Raji (cell line): ENCODE measurements around the gene FEV.

Source experiments
- POLR2A ChIP-seq: IDR thresholded peaks from 2 replicates; pipeline ENCODE4 v1.6.1; 2011; ENCODE audit warnings: low read depth, low read length, control low read depth; ENCODE audit not compliant: insufficient read depth

FEV gene

DNA sequence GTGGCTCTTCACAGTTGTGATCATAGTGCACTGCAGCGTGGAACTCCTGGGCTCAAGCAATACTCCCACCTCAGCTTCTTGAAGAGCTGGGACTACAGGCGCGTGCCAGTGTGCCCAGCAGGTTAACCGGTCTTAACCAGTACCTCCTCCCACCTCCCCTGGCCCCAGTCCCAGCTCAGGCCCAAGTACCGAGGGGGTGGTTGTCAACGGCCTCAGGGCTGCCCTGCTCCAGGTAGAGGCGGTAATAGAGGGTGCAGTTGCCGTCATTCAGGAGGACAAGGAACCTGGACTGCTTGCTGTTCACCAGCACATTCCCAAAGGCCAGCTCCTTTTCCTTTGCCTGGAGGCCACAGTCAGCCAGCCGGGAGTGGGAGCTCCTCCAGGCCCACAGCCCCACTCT, 36.6 kb upstream of the FEV start:
- TF ChIP-seq POLR2A, result no peak

DNA sequence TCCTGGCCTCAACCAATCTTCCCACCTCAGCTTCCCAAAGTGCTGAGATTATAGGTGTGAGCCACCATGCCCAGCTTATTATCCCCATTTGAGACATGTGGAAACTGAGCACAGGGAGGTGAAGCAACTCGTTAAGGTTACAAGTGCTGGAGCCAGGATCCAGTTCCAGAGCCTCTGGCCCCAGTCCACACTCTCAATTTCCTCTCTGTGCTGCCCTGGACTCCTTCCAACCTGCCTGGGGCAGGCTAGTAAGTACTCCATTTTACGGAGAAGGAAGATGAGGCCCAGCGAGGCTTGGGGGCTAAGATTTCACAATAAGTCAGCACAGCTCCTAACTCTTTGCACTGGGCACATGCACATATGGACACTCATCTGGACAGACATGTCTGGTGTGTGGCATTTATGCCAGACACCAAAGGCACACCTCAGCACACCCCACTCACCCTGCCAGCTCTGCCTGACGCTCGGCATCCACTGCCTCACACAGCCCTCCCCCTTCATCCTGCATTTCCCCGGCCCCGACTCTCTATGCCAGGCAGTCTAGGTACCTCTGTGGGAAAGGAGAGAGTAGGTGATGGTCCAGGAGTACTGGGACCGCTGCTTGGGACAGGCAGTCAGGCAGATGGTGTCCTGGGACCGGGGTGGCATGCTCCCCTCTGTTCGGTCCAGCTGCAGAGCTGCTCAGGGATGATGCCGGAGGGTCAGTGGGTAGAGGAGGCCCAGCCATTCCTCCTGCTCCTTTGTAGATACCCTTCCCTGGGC, 35.8 kb upstream of the FEV start:
- no peak for TF ChIP-seq POLR2A

- no peak for TF ChIP-seq POLR2A
Observed at GRCh38 chr2:219019436-219019835, 34.5 kb upstream of the FEV start.

GRCh38 chr2:219018726-219019125, 33.7 kb upstream of the FEV start:
- TF ChIP-seq POLR2A, result no peak

DNA sequence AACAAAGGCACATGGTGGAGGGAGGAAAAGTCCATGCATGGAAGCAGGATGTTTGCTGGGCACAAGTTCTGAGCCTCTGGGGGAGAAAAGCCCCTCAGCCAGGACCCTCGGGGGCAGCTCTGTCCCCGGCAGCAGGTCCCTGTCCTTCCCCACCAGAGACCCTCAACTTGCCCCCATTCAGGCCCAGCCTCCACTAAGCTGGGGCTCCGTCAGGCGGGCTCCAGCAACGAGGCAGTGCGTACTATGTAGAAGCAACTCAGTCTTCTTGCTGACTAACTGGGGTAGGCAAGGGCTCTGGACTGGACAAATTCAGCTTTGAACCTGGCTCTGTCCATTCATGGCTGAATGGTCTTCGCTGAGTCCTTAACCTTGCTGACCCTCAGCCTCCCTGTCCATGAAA, 33.3 kb upstream of the FEV start:
- TF ChIP-seq POLR2A, result no peak

DNA sequence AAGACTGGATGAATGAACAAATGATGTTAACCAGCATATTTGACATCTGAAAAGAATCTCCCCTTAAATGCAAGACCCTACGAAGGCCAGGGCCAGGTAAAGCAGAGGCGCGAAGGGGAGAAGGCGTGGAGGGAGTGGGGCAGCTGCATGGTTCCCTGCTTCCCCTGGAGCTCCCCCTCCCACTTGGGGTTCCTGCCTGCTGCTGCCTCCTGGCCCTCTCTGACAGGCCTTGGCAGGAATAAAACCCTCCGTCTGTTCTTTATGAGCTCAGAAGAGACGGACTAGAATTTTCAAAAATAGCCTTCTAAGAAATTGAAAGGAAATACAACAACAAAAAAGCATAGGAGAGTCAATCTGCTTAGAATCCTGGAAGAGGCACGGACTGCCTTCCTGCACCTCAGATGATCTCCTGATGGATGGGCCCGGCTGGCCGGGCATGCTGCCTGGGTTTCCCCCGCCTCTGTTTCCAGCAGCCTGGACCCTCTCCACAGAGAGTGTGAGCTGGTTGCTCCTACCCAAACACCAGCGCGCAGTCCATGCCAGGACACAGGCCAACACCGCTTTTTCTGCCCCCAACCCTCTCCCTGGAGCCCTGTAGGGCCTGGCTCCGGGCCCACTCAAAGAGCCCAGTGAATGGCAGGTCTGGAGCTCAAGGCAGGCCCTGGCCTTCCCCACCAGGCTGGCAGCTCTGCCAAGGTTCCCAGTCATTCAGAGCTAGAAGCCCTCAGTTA, 32.4 kb upstream of the FEV start:
- no peak for TF ChIP-seq POLR2A

DNA sequence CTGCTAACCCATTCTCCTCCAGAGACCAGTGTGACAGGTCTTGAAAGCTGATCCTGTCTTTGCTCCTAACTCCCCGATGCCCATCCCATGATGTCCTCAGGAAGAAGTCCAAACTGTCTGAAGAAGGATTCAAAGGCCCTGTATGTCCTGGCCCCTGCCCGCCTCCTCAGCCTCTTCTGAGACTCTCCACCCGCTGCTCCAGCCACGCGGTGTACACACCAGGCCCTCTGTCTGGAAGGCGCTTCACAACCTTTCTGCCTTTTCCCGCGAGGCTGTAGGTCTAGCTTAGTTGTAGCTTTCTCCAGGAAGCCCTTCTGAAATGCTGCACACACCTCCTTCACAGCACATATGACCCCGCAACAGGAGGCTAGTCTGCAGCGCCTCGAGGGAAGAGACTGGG, 31.7 kb upstream of the FEV start:
- TF ChIP-seq POLR2A, result no peak

DNA sequence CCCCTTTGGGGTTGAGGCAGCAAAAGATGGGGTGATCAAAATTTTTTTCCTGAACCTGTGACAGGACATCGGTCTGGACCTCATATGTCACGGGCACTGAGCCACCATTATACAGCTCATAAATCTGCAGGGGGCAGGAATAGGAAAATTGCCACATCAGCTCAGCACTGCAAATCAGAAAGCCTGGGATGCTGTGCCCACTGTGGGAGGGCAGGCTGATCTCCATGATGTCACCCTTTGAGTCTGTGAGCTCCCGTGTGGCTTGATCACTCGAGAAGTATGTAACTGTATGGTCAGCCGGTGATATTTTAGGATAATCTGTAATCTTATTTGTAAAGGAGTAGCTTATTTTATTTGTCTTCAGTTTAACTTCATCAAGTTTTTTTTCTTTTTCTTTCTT, 25.9 kb upstream of the FEV start:
- TF ChIP-seq POLR2A, result no peak

GRCh38 chr2:219010162-219010756, 25.3 kb upstream of the FEV start:
- no peak for TF ChIP-seq POLR2A

DNA sequence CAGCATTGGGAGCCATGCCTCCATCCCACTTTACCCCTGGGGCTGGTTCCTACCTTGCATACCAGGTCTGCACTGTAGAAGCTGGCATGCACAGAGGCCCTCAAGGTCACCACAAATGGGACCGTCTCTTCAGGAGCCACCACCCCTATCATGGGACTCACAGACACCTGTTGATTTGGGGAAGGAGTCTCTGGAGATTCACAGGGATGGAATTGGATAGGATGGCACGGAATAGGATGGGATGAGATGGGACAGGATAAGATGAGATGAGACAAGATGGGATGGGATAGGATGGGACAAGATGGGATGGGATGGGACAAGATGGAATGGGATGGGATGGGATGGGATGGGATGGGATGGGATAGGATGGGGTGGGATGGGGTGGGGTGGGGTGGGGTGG, 24.3 kb upstream of the FEV start:
- TF ChIP-seq POLR2A, result no peak

- TF ChIP-seq POLR2A, result no peak
Observed at GRCh38 chr2:219003979-219004378, 19.0 kb upstream of the FEV start.

GRCh38 chr2:219003267-219003634, 18.3 kb upstream of the FEV start:
- TF ChIP-seq POLR2A, result no peak

DNA sequence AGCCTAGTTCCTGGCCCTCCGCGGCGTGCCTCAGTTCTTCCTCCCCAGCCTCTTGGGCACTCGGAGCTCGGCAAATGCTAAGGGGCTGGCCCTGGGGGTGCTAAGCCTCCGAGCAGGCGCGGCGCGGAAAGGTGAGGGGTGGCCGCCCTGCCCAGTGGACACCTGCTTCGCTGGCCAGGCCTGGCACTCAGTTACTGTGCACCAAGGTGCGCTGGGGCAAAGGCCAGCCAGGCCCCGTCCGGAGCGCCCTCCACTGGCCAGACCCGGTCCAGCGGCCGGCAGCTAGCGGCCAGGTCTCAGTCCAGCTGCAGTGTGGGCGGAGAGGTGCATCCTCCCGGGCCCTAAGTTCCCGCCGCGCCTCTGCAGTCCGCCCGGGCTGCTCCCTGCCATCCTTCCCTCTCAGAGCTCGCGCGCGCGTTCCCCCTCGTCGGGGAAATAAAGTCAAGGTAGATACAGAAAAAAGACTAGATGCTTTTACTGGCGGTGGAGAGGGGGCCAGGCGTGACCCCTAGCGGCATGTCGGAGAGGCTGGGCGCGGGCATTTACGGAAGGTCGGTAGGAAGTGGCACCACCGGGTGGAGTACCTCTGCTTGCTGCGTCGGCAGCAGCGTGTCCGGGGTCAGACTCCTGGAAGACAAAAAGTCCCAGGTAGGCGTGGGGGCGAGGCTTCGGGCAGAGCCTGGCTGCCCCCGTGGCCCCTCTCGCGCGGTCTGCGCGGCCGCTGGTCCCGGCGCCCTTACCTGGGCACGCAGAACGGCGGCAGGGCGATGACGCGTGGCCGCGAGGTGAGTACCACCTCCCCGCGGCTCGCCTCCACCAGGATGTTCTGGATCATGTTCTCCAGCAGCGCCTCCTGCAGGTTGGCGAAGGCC, 17.6 kb upstream of the FEV start:
- no peak for TF ChIP-seq POLR2A

DNA sequence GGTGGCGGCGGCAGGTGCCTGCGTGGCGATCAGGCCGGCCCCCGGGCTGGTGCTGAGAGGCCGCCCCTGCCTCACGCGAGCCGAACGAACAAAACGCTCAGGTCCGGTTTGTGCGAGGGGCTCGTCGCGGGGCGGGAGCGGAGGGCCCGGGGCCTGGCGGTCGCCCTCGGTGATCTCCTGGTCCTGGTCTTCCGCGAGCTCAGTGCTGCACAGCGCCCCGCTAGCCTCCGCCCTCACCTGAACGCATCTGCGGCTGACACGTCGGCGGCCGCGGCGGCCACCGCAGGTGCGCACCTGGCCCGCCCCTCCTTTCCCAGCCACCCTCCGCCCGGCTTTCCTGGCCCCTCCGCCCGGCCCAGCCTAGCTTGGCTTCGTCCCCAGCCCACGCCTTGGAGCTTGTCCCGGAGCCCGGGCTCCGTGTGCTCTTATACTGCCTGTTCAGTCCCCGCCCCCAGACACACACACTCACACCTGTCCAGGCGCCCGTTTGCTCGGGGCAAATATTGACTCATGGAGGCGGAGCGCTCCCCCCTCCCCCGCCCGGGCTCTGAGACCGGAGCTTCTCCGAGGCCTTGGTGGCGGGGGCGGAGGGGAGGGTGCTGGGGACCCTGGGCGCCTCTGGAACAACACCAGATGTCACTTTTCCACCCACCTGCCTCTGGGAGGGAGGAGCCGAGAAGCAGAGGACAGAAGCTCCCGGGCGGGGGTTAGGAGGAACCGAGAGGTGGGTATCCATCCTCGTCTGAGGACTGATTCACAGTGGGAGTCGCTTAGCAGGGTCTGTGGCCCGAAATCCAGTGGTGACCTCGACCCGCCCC, 16.8 kb upstream of the FEV start:
- TF ChIP-seq POLR2A, result no peak
